Psoas muscle (tissue), 8 donors: ENCODE data around the gene MAP2K3. TPM values are rescaled to one million over a fixed set of nuclear protein-coding genes. Genes with fewer than 3 reads are reported as not detected.

Experiments
- ATAC-seq, 4 donors: fragments of 200-7000 bp; cut with Tn5 transposase; one replicate each; pipeline ENCODE4 v1.9.1; 2020; ENCODE audit warnings: moderate library complexity in 3 of 4, mild to moderate bottlenecking in 2 of 4
- DNase-seq, 2 donors: peaks; one replicate each; pipeline ENCODE4 v3.0.0-alpha.2; 2020
- H3K27ac ChIP-seq: fragments of 200-600 bp; one replicate; pipeline ENCODE4 v1.8.0; 2022
- H3K27me3 ChIP-seq, 3 donors: fragments of 200-600 bp in 1 of 3; one replicate each; pipeline versions ENCODE4 v1.6.1 to v1.8.0; 2013 to 2022; ENCODE audit warnings: low read length in 2 of 3, mild to moderate bottlenecking in 2 of 3, moderate library complexity in 1 of 3; ENCODE audit not compliant: insufficient read depth in 3 of 3
- H3K36me3 ChIP-seq, 2 donors: fragments of 200-600 bp in 1 of 2; one replicate each; pipeline versions ENCODE4 v1.6.1 to v1.8.0; 2013 to 2022; ENCODE audit warnings: low read depth in 1 of 2, mild to moderate bottlenecking in 1 of 2, moderate library complexity in 1 of 2; ENCODE audit not compliant: insufficient read depth in 1 of 2
- H3K4me1 ChIP-seq: fragments of 200-600 bp; one replicate; pipeline ENCODE4 v1.8.0; 2022
- H3K4me3 ChIP-seq: fragments of 200-600 bp; one replicate; pipeline ENCODE4 v1.8.0; 2022; ENCODE audit warnings: mild to moderate bottlenecking
- H3K9me3 ChIP-seq: fragments of 200-600 bp; one replicate; pipeline ENCODE4 v1.8.0; 2022
- WGBS, 3 donors: extraction: QIAGEN DNeasy Blood & Tissue Kit; methylation state at CpG; one replicate each; pipeline versions ENCODE4 v1.1.6 to v1.1.7; 2013; 5-methylcytosine and 5-hydroxymethylcytosine counted together
- intact Hi-C, 2 donors: fragments of 100-400 bp; cut with DNase I; formaldehyde crosslinking; loops; one replicate each; pipeline versions ENCODE4 v1.11.0 to v1.14.2; 2022
- polyA plus RNA-seq, 3 donors: library from polyadenylated mRNA; stranded (reverse); fragments of 200-250 nt; gene quantifications; one replicate each; pipeline ENCODE4 v1.2.3, GENCODE V29; 2013
- total RNA-seq, 4 donors: library from RNA; stranded (reverse); fragmentation: NEBNext Ultra II Directional in 2 of 4; extraction: Animal tissue kit (Norgen Biotek cat#: 25700) in 2 of 4; gene quantifications; one replicate each; pipeline versions ENCODE4 v1.2.1 to v1.2.4, GENCODE V29; 2021 to 2023
- TF ChIP-seq, protein P1 (sequence below): fragments of 200-600 bp; IDR thresholded peaks from one replicate; pipeline ENCODE4 v1.8.0; 2022; ENCODE audit warnings: antibody characterized with exemption
- donor health status: healthy with polysubstance abuse.
- donor health status: DM: no; HTN: no; CAD: no; lungs with moderate emphysema.
- donor health status: Bipolar disorder and iron deficiency.
- donor health status: healthy.
- donor health status: DM: yes; HTN: yes; CAD: no.
- donor health status: DM: no; HTN: no; CAD: no.
- donor health status: DM: no; HTN: no; CAD: no.
- donor health status: DM: yes; HTN: yes; CAD: no.

The MAP2K3 gene
- total and polyA plus RNA-seq, 7 donors = 64.4 to 229 (median 114) TPM

DNA sequence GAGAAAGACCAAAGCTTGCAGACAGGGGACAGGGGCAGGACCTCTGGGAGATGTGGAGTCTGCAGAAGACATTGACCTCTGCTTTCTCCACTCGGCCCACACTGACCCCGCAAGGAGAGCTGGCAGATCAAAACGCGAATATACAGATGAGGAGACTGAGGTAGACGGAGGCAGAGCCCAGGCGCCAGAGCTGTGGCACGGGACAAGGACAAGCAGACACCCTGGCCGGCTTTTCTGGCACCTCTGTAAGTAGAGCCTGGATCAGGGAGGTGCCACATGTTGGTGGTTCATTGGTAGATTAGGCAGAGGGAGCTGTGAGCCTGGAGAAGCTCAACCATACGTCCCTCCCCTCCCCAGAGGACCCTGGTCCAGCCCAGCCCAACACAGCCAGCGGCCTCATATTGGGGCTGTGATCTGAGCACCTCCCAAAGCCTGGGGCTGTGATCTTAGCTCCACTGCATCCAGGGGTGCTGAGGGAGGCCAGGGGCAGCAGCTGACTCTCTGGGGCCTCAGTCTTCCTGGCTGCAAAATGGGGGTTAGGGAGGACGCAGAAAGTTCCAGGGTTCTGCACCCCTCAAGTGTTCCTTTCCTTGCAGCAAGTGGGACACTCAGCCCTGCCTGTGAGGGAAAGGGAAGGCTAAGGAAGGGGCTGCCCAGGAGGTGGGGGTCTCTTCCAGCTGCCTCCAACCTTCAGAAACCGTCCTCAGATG, 35.3 kb upstream of the MAP2K3 start:
- Histone ChIP-seq H3K4me3 (no peak overlapping the region), H3K9me3 (no peaks in the 10 kb centered on the region), H3K27me3 (no peaks in the 10 kb centered on the region), H3K4me1 (peaks cover 78% of the 10 kb centered on the region), H3K27ac (peak overlapping the region; percentile 94), H3K36me3 (no peaks in the 10 kb centered on the region)
- intact Hi-C loops = no loop called here
- TF ChIP-seq, protein P1, sequence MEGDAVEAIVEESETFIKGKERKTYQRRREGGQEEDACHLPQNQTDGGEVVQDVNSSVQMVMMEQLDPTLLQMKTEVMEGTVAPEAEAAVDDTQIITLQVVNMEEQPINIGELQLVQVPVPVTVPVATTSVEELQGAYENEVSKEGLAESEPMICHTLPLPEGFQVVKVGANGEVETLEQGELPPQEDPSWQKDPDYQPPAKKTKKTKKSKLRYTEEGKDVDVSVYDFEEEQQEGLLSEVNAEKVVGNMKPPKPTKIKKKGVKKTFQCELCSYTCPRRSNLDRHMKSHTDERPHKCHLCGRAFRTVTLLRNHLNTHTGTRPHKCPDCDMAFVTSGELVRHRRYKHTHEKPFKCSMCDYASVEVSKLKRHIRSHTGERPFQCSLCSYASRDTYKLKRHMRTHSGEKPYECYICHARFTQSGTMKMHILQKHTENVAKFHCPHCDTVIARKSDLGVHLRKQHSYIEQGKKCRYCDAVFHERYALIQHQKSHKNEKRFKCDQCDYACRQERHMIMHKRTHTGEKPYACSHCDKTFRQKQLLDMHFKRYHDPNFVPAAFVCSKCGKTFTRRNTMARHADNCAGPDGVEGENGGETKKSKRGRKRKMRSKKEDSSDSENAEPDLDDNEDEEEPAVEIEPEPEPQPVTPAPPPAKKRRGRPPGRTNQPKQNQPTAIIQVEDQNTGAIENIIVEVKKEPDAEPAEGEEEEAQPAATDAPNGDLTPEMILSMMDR = no peak
- ATAC-seq = no peak
- no peak for DNase-seq
- WGBS, 3 donors = 55 to 66% (median 57%) methylated on average over 12 of the region's 12 CpGs

DNA sequence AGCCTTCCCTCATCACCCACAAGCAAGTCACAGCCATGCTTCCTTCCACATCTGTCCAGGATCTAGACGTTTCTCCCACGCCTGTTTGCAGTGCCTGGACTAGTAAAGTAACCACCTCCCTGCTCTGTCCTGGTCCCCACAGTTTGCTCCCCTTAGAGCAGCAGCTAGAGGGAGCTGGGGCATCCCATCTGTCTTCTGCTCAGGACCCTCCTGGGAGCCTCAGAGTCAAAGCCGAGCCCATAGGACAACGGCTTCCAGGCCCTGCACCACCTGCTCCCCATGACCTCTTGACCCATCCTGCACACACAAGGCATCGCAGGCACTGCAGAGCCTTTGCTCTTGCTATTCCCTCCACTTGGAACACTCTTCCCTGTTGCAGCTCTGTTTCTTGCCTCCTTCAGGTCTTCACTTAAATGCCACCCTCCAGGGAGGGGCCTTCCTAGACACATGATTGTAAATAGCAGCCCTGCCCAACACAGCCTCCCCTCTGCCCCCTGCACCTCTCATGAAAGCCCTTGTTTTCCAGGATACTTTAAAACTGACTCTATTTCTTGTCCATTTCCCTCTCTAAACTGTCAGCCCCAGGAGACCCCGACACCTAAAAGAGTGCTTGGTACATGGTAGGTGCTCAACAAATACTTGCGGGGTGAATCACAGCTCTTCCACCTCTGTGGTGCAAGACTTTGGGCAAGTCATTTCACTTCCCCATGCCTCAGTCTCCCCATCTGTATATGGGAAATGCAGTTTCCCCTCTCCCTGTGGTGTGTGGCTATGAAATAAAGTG, 34.4 kb upstream of the MAP2K3 start:
- peaks cover 71% of the 10 kb centered on the region for H3K4me1 ChIP-seq
- no peaks in the 10 kb centered on the region for H3K36me3 ChIP-seq
- DNase-seq = no peak
- H3K27ac ChIP-seq = peak overlapping the region; percentile 94
- WGBS, 3 donors = 44 to 54% (median 47%) methylated on average over 7 of the region's 7 CpGs
- no peak for ATAC-seq
- TF ChIP-seq, protein P1 = no peak
- intact Hi-C loops = loop anchor here in 1 of 2 donors (5.0 kb wide), 1 partner anchor 37 kb away; no protein-coding TSS in a partner anchor
- peak overlapping the region; percentile 71 for H3K4me3 ChIP-seq
- H3K27me3 ChIP-seq = no peaks in the 10 kb centered on the region
- H3K9me3 ChIP-seq = no peaks in the 10 kb centered on the region

DNA sequence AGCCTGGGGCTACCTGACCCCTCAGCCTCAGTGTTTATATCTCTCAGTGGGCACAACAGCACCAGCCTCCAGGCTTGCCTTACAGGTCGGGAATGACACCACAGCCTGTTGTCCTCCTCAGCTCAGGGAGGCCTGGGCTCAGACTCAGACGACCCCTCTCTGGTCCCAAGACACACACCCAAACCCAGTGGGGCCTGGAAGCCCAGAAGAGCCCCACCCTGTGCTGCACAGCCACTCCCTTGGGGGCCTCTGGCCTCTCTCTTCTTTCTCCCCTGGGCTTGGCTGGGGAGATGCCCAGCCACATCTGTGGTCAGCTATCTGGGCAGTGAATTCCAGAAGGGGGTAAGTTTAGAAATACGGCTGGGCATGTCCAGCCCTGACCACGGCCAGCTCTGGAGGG, 33.7 kb upstream of the MAP2K3 start:
- intact Hi-C loops = loop anchor here in 1 of 2 donors (5.0 kb wide), 1 partner anchor 36 kb away; no protein-coding TSS in a partner anchor
- Histone ChIP-seq H3K4me1 (peaks cover 68% of the 10 kb centered on the region), H3K4me3 (peak overlapping the region; percentile 71), H3K27me3 (no peaks in the 10 kb centered on the region), H3K27ac (peak overlapping the region; percentile 94), H3K36me3 (no peaks in the 10 kb centered on the region), H3K9me3 (no peaks in the 10 kb centered on the region)
- TF ChIP-seq, protein P1 = no peak
- WGBS, 3 donors = 17 to 29% (median 25%) methylated on average over 4 of the region's 4 CpGs
- DNase-seq (no peak), ATAC-seq (peak; percentile 40 to 75 (median 54))

DNA sequence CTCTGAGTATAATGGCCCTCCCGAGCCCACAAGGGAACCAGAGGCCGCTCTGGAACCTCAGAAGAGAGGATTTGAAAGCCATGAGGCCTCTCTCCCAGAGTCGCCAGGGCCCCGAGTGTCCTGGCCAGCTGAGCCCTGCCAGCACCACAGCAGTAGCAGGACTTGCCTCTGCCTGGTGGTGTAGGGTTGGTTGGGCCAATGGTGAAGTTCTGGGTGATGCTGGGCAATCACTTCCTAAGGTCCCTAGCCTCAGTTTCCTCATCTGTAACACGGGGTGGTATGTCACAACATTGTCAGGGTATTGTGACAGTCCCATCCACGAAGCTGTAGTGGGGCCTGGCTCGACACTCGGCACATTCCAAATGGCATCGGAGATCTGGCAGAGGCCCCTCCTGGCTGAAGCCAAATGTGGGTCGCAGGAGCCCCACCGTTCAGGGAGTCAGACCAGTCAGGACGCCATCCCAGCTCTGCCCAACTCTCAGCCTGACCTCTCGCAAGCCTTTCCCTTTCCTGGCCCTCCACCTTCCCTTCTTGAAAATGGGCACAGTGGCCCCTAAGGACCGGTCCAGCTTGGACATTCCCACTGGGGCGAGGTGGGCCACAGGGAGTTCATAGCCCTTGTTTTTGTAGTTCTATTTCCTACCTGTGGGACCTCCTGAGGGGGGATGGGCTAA, 33.0 kb upstream of the MAP2K3 start:
- Histone ChIP-seq H3K36me3 (no peaks in the 10 kb centered on the region), H3K4me1 (peaks cover 63% of the 10 kb centered on the region), H3K4me3 (peak overlapping the region; percentile 71), H3K9me3 (no peaks in the 10 kb centered on the region), H3K27me3 (no peaks in the 10 kb centered on the region), H3K27ac (peak overlapping the region; percentile 94)
- WGBS, 3 donors = 34 to 53% (median 36%) methylated on average over 15 of the region's 15 CpGs
- intact Hi-C loops = loop anchor here in 1 of 2 donors (5.0 kb wide), 1 partner anchor 36 kb away; no protein-coding TSS in a partner anchor
- DNase-seq (no peak), ATAC-seq (peak; percentile 16 to 47 (median 18))
- TF ChIP-seq, protein P1 = no peak
